ENCODE data around the gene DAPK1.
A peak's percentile ranks its signal among the peaks of the same experiment; 100 is the strongest.

DAPK1 gene

DNA sequence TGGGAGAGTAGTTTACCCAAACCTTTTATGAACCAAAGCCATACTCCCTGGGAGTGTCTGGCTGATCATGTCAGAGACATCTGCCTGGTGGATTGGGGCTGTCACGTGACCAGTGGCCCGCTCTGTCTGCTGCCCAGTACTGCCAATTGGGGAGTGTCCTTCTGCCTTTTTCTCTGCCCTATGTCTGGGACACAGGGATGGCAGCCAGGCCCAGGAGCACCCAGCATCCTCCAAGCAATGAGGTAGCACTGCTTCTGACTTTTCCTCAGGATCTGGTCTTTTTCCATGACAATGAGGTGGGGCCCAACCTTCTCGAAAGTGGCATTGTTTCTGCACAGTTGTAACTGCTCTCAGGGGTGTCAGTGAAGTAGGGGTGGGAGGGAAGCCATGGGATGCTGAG, 21.8 kb downstream of the DAPK1 start:
- DNase-seq: no peak

DNA sequence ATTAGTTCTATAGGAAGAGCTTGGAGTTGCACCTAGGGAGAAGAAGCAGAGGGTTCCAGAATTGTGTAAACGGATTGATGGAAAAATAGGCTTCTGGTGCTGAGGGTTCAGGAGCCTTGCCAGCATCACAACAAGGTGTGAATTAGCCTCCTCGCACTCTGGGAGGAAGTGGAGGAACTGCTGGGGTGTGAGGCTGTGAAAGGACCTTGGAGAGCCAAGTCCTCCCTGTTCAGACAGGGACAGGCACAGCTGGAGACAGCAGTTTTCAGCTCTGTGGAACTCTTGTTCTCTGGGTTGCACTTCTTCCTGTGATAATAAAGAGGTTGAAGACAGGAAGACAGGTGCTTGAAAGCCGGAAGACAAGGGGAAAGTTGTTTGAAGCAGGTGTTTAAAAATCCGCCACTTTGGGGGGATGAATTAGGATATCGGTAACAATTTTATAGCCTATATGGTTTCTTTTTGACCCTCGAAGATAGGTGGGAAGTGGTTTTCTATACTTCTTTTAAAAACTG, 22.6 kb downstream of the DAPK1 start:
- DNase-seq: no peak

DNA sequence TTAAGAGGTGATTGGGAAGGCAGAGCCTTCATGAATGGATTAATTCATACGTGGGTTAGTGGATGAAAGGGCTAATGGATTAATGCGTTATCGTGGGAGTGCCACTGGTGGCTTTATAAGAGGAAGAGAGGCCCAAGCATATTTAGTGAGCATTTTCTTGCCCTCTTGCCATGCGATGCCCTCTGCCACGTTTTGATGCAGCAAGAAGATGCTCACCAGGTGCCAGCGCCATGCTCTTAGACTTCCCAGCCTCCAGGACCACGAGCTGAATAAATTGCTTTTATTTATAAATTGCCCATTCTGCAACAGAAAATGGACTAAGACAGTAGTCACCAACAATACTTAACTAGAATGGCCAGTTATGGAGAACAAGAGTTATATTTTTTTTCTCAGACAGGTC, 24.2 kb downstream of the DAPK1 start:
- no peak for DNase-seq

- no peak for DNase-seq
Measured at GRCh38 chr9:87524061-87524460, 26.4 kb downstream of the DAPK1 start.

GRCh38 chr9:87525546-87526303, 28.1 kb downstream of the DAPK1 start:
- DNase-seq: no peak

DNA sequence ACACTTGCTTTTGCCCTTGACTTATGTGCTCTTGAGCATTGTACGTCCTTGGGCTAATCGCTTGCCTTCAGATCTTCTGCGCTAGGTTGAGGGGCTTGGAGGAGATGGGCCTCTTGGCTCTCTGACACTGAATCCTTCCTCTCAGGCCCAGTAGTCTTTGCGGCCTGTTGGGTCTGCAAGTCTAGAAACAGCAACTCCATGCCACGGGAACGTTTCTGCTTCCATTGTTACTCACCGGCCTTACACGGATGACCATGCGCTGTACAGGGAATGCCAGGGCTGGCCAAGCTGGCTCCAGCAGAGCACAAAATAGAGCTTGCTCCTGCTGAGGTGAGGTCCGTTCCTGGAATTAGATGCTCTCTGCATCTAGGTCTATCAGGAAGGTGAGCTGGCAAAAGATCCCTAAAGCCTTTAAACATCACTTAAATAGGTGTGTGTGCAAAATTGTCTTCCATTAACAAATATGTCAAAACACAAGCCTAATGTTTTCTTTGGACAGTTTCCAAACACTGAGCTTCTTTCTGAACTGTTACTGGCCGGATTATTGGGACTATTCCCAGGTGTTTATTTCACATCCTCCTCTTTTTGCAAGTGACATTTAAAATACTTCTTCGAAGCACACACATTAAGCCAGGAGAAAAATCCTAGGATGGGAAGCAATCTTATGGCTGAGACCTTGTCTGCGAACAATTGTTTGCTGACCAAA, 29.7 kb downstream of the DAPK1 start:
- no peak for DNase-seq

DNA sequence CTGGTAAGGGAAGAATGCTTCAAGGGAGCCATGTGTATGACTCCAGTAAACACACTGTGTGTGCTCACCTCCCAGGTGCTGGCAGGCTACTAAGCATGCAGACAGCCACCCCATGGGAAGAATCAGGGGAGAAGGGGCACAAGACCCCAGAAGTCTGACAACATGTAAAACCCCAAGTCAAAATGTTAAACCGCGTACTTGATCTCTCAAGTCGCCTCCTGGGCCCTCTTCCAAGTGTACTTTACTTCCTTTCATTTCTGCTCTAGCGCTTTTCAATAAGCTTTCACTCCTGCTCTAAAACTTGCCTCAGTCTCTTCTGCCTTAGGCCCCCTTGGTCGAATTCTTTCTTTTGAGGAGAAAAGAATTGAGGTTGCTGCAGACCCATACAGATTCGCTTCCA, 31.3 kb downstream of the DAPK1 start:
- no peak for DNase-seq

GRCh38 chr9:87529671-87530070, 32.0 kb downstream of the DAPK1 start:
- no peak for DNase-seq

DNA sequence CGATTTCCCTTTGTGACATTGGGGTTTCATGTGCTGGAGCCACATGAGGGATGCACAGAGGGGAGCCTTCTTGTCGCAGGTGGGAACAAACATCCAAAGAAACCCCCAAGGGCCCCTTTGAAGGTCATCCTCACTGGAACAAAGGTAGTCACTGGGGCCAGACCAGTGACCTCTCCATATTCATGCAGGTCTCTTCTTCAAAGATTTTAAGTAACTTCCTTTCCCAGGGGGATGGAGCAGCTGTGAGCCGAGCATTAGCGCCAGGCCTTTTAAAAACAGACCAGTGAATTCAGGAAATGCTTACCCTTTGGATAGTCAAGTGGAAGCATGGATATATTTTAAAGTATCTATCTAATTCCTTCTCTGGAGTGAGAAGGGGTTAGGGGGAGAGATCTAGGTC, 33.0 kb downstream of the DAPK1 start:
- no peak for DNase-seq

GRCh38 chr9:87531370-87532295, 34.0 kb downstream of the DAPK1 start:
- DNase-seq: no peak

GRCh38 chr9:87533271-87533670, 35.6 kb downstream of the DAPK1 start:
- no peak for DNase-seq

DNA sequence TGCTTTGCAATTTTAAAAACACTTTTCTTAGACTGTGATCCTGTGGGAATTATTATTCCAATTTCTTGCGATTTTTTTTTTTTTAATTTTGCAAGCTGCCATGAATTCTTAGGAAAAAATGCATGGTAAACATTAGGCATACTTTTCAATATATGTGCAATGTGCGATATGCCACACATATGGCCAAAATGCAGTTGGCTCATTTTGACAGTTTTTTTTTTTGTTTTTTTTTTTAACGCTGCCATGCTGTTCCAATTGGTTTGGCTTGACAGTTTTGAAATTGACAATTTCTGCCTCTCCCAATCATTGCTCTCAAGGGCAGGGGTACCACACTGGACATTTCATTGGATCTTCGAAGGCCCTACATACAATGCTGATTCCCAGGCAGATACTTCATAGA, 36.4 kb downstream of the DAPK1 start:
- no peak for DNase-seq

DNA sequence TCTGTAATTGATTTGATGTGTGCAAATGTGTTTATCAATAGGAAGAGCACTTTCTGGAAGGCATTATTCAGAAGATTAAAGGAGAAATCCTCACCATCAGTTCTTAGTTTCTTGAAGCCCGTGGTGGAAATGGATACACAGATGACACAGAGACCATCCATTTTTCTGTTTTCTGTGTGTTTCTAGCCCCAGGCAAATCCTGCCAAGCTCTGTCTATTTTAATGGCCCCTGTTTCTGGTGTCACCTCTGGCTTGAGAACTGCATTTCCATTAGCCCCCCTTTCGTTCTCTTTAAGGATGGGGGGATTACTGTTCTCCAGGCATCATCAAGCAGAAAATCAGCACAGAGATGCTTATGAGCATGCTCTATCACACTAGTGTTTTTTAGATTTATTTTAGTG, 37.3 kb downstream of the DAPK1 start:
- no peak for DNase-seq

DNA sequence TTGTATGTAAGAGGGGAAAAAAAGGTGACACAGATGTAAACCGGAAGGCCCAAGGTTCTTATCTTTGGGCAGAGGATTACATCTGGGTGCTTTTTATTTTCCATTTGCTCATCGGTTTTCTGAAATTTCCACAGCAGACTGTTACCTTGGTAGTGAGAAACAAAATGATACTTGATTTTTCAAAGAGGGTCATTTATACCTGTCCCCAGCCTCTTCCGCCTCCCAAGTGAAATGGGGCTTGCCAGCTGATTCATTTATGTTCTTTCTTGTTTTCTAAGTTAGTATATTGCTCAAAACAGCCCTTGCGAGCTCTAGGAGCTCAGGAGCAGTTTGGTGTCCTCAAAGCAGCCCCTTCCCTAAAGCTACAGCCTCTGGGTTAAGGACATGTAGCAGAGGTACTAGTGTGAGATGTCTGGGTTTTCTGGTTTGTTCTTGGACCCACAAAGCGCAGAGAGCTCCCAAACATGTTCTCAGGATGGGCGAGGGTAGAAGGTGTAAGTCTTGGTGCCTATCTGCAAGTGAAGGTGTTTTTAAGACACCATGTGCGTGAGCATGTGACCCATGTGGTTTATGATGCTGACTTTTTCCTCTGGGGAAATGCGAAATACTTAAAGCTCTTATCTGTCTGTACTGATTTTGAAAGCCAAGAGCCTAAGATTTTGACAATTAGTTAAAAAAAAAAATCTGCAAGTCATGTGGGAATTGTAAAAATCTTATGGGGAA, 38.3 kb downstream of the DAPK1 start:
- DNase-seq: no peak

DNA sequence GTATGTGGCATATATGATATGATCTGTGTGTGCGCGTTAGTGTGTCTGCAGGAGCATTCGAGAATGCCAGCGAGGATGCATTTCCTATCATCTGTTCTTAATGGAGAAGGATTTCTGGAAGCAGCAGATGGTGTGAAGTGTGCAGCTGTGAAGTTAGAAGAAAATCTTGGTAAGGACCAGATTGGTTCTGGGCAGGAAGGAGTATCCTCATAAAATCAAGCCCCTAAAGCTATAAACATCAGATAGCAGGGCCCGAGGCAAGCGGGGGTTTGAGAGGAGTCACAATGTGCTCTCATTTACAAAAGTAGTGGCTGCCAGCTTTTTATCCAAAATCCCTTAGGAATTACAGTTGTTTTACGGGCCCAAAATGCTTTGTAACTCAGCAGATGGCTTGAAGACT, 40.0 kb downstream of the DAPK1 start:
- no peak for DNase-seq

DNA sequence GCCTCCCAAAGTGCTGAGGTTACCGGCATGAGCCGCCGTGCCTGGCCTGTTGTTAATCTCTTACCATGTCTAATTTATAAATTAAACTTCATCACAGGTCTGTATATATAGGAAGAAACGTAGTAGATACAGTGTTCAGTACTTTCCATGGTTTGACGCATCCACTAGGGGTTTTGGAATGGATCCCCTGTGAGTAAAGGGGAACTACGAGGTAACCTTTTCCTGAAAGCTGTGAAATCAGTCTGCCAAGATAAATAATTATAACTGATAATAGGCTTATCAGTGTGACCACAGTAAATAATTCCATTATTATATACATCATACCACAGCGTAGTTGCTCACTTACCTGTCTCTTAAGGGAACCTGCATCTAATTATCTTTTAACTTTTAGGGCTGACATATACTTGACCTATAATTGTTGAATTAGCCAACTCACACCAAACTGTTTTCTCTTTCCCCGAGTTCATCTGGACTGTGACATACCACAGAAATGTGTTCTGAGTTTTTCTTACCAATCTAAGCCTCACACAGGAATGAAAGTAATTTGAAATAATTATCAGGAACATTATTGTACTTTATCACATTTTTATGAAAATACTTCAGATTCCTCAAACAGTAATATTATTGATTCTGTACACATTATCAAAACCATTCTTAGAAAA, 42.9 kb downstream of the DAPK1 start:
- DNase-seq: no peak

- DNase-seq: no peak
Measured at GRCh38 chr9:87541663-87542062, 44.0 kb downstream of the DAPK1 start.

- no peak for DNase-seq
Measured at GRCh38 chr9:87542141-87542540, 44.5 kb downstream of the DAPK1 start.

- DNase-seq: no peak
Measured at GRCh38 chr9:87543251-87543650, 45.6 kb downstream of the DAPK1 start.

DNA sequence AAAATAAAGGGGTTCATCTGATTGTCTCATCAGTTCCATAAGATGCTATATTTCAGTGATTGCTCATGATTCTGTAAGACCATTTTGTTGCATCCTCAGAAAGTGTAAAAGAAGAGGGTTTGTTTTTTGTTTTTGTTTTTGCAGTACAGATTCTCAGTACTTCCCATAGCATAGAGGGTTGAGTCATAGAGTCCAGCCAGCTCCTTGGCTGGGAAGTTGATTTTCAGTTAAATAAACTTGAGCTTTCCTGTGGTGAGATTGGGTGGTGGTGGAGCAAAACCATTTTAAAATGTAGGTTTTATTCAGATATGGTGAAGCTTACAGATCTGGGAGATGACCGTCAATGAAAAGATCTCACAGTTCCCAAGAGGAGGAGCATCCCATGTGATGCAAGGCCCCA, 48.2 kb downstream of the DAPK1 start:
- DNase-seq: peak; percentile 18

DNA sequence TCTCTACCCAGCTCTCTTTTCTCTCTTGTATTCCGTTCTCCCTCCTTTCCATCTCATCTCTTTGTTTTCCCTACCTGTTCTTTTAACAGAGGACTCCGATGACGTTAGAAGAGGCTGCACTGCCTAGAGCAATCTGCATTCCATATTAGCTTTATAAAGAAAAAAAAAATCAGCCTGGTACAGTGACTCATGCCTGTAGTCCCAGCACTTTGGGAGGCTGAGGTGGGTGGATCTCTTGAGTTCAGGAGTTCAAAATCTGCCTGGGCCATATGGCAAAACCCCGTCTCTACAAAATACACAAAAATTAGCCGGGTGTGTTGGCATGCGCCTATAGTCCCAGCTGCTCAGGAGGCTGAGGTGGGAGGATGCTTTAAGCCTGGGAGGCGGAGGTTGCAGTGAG, 49.0 kb downstream of the DAPK1 start:
- peak; percentile 14 for DNase-seq

GRCh38 chr9:87547671-87548081, 50.0 kb downstream of the DAPK1 start:
- no peak for DNase-seq
